NB4 (cell line): ENCODE results near the gene BIRC6.

Experiments
- CTCF ChIP-seq: IDR thresholded peaks from one replicate; pipeline ENCODE4 v1.5.1; 2012; ENCODE audit warnings: low read depth, low read length
- MAX ChIP-seq: IDR thresholded peaks from 2 replicates; pipeline ENCODE4 v1.6.1; 2011; ENCODE audit warnings: low read depth, low read length
- MYC ChIP-seq: IDR thresholded peaks from 2 replicates; pipeline ENCODE4 v1.6.1; 2011; ENCODE audit warnings: low read depth, low read length
- POLR2A ChIP-seq: IDR thresholded peaks from 2 replicates; pipeline ENCODE4 v1.6.1; 2011; ENCODE audit warnings: mild to moderate bottlenecking; ENCODE audit not compliant: insufficient read length; ENCODE audit errors: extremely low read depth

- TF ChIP-seq MAX = no peak
- no peak for TF ChIP-seq CTCF
- TF ChIP-seq POLR2A = no peak
- TF ChIP-seq MYC = no peak
These were observed 128.6 kb downstream of the BIRC6 start for GRCh38 chr2:32485399-32485798.
